ENCODE results near the gene TNFRSF1A. TPM values are rescaled to one million over a fixed set of nuclear protein-coding genes. Genes with fewer than 3 reads are reported as not detected.

The TNFRSF1A gene
- polyA plus RNA-seq, 1 donor (not counting 4 experiments of a cell fraction or from before 2014, with no cell fraction given) = 101 TPM

- Histone ChIP-seq H3K27me3 (ENCODE audit: control insufficient read depth, extremely low read depth, insufficient read depth, low read length) (no peaks in the 10 kb centered on the region), H4K20me1 (ENCODE audit: control insufficient read depth, extremely low read depth, insufficient read depth, low read length) (peaks cover 4% of the 10 kb centered on the region), H2AFZ (ENCODE audit: control insufficient read depth, low read length) (no peak overlapping the region), H3K4me1 (ENCODE audit: control insufficient read depth, extremely low read depth, insufficient read depth, low read length) (peaks cover 18% of the 10 kb centered on the region), H3K36me3 (ENCODE audit: control insufficient read depth in 2 of 2, extremely low read depth in 1 of 2, insufficient read depth in 2 of 2, low read length in 2 of 2) (peaks cover 27 to 31% of the 10 kb centered on the region in 2 experiments), H3K79me2 (ENCODE audit: control insufficient read depth, insufficient read depth, low read length) (peaks cover 10% of the 10 kb centered on the region), H3K4me3 (ENCODE audit: control insufficient read depth in 2 of 3, extremely low read depth in 1 of 3, insufficient read depth in 2 of 3, low read depth in 1 of 3, low read length in 3 of 3) (no peak overlapping the region), H3K27ac (ENCODE audit: control insufficient read depth, insufficient read depth, low read length) (no peak overlapping the region), H3K9me3 (ENCODE audit: control insufficient read depth, low read depth, low read length) (no peaks in the 10 kb centered on the region), H3K4me2 (ENCODE audit: control insufficient read depth, extremely low read depth, insufficient read depth, low read depth, low read length) (no peak overlapping the region), H3K9ac (ENCODE audit: control insufficient read depth, extremely low read depth, insufficient read depth, low read length) (no peak overlapping the region), H3K9me1 (ENCODE audit: control insufficient read depth, extremely low read depth, insufficient read depth, low read length) (no peaks in the 10 kb centered on the region)
- dilution Hi-C loops (cut with MboI; ENCODE audit: extremely low pct_ligation_motif_present, low sequenced_read_pairs) = no loop called here
- TF ChIP-seq CTCF (optimal IDR thresholded peaks at IDR 0.05 in 1 of 3, IDR thresholded peaks at IDR 0.05 in 1 of 3, conservative IDR thresholded peaks at IDR 0.05 in 1 of 3; ENCODE audit: extremely low read depth in 1 of 3, insufficient read depth in 2 of 3, low read length in 3 of 3) (no peak), EZH2 (IDR thresholded peaks at IDR 0.05; ENCODE audit: low read length) (no peak)
- FAIRE-seq (no peak), DNase-seq (ENCODE audit: low read depth, low spot score) (no peak)
Observed at GRCh38 chr12:6324936-6325750, 16.7 kb downstream of the TNFRSF1A start.

- H3K4me2 ChIP-seq (ENCODE audit: control insufficient read depth, extremely low read depth, insufficient read depth, low read depth, low read length) = peak overlapping the region; percentile 41
Observed at GRCh38 chr12:6323995-6324711, 17.7 kb downstream of the TNFRSF1A start.

More at GRCh38 chr12:6323995-6324711, 17.7 kb downstream of the TNFRSF1A start:
- H3K9me3 ChIP-seq (ENCODE audit: control insufficient read depth, low read depth, low read length) = no peaks in the 10 kb centered on the region
- peaks cover 18% of the 10 kb centered on the region for H3K4me1 ChIP-seq (ENCODE audit: control insufficient read depth, extremely low read depth, insufficient read depth, low read length)
- peaks cover 4% of the 10 kb centered on the region for H4K20me1 ChIP-seq (ENCODE audit: control insufficient read depth, extremely low read depth, insufficient read depth, low read length)
- H3K79me2 ChIP-seq (ENCODE audit: control insufficient read depth, insufficient read depth, low read length) = peaks cover 5% of the 10 kb centered on the region
- peak overlapping the region; percentile 79 for H3K27ac ChIP-seq (ENCODE audit: control insufficient read depth, insufficient read depth, low read length)
- no peaks in the 10 kb centered on the region for H3K9me1 ChIP-seq (ENCODE audit: control insufficient read depth, extremely low read depth, insufficient read depth, low read length)
- DNase-seq (ENCODE audit: low read depth, low spot score) = no peak
- no peak overlapping the region for H2AFZ ChIP-seq (ENCODE audit: control insufficient read depth, low read length)
- dilution Hi-C loops (cut with MboI; ENCODE audit: extremely low pct_ligation_motif_present, low sequenced_read_pairs) = no loop called here
- H3K27me3 ChIP-seq (ENCODE audit: control insufficient read depth, extremely low read depth, insufficient read depth, low read length) = no peaks in the 10 kb centered on the region
- TF ChIP-seq EZH2 (IDR thresholded peaks at IDR 0.05; ENCODE audit: low read length) = no peak
- TF ChIP-seq CTCF (optimal IDR thresholded peaks at IDR 0.05 in 1 of 3, IDR thresholded peaks at IDR 0.05 in 1 of 3, conservative IDR thresholded peaks at IDR 0.05 in 1 of 3; ENCODE audit: extremely low read depth in 1 of 3, insufficient read depth in 2 of 3, low read length in 3 of 3) = no peak
- no peak overlapping the region for H3K4me3 ChIP-seq (ENCODE audit: control insufficient read depth in 2 of 3, extremely low read depth in 1 of 3, insufficient read depth in 2 of 3, low read depth in 1 of 3, low read length in 3 of 3)
- FAIRE-seq = no peak
- H3K9ac ChIP-seq (ENCODE audit: control insufficient read depth, extremely low read depth, insufficient read depth, low read length) = peak overlapping the region; percentile 64
- H3K36me3 ChIP-seq (ENCODE audit: control insufficient read depth in 2 of 2, extremely low read depth in 1 of 2, insufficient read depth in 2 of 2, low read length in 2 of 2) = peaks cover 23% of the 10 kb centered on the region in 2 experiments

Data from keratinocyte (primary cell).